Heart left ventricle (tissue), 16 donors: Measurements from ENCODE around the gene CPT2. TPM values are rescaled to one million over a fixed set of nuclear protein-coding genes. Genes with fewer than 3 reads are reported as not detected.

Experiments
- ATAC-seq, 4 donors: fragments of 200-7000 bp; cut with Tn5 transposase; one replicate each; pipeline ENCODE4 v1.9.1; 2020 to 2022; ENCODE audit warnings: moderate library complexity in 4 of 4, mild to moderate bottlenecking in 3 of 4, moderate number of reproducible peaks in 1 of 4
- DNase-seq, 5 donors: peaks; one replicate each; pipeline ENCODE4 v3.0.0-alpha.2; 2020
- H3K27ac ChIP-seq, 12 donors: fragments of 200-600 bp; sonication (generic) in 4 of 12; one replicate each; pipeline versions ENCODE4 v1.5.0 to v1.8.0; 2016 to 2022; ENCODE audit warnings: mild to moderate bottlenecking in 2 of 12
- H3K27me3 ChIP-seq, 9 donors: fragments of 200-600 bp; sonication (generic) in 2 of 9; one replicate each; pipeline versions ENCODE4 v1.5.1 to v1.8.0; 2016 to 2022; ENCODE audit warnings: mild to moderate bottlenecking in 3 of 9
- H3K36me3 ChIP-seq, 9 donors: fragments of 200-600 bp; sonication (generic) in 2 of 9; one replicate each; pipeline versions ENCODE4 v1.5.0 to v1.8.0; 2018 to 2022; ENCODE audit warnings: mild to moderate bottlenecking in 2 of 9
- H3K4me1 ChIP-seq, 12 donors: fragments of 200-600 bp; sonication (generic) in 4 of 12; one replicate each; pipeline versions ENCODE4 v1.5.0 to v1.8.0; 2016 to 2022; ENCODE audit warnings: mild to moderate bottlenecking in 3 of 12
- H3K4me3 ChIP-seq, 12 donors: fragments of 200-600 bp; sonication (generic) in 4 of 12; one replicate each; pipeline versions ENCODE4 v1.5.0 to v1.8.0; 2017 to 2022; ENCODE audit warnings: mild to moderate bottlenecking in 9 of 12, moderate library complexity in 4 of 12
- H3K9me3 ChIP-seq, 12 donors: fragments of 200-600 bp; sonication (generic) in 4 of 12; one replicate each; pipeline versions ENCODE4 v1.5.0 to v1.8.0; 2016 to 2022; ENCODE audit warnings: mild to moderate bottlenecking in 1 of 12
- POLR2A ChIP-seq, 2 donors: fragments of 450-650 bp; IDR thresholded peaks; one replicate each; pipeline ENCODE4 v1.6.1; 2017; ENCODE audit warnings: antibody characterized with exemption in 2 of 2, mild to moderate bottlenecking in 2 of 2, moderate library complexity in 2 of 2
- WGBS, 4 donors: extraction: QIAGEN DNeasy Blood & Tissue Kit in 2 of 4; methylation state at CpG; one replicate each; pipeline versions ENCODE4 v1.1.5 to v1.1.7; 2013 to 2018; 5-methylcytosine and 5-hydroxymethylcytosine counted together
- intact Hi-C, 10 donors: fragments of 100-400 bp; cut with DNase I; formaldehyde crosslinking; loops; one replicate each; pipeline versions ENCODE4 v1.11.1 to v1.14.2; 2022
- polyA plus RNA-seq, 2 donors: library from polyadenylated mRNA; stranded (reverse); fragments of 200-250 nt; gene quantifications; one replicate each; pipeline ENCODE4 v1.2.3, GENCODE V29; 2013
- total RNA-seq, 9 donors: library from RNA; depleted of rRNA in 2 of 9; stranded (reverse); fragments of >200 nt in 2 of 9; fragmentation: NEBNext Ultra II Directional in 3 of 9; extraction: Animal tissue kit (Norgen Biotek cat#: 25700) in 3 of 9; gene quantifications; one replicate each; pipeline versions ENCODE4 v1.1.0 to v1.2.4, GENCODE V29; 2016 to 2023
- TF ChIP-seq, protein P1 (sequence below), 12 donors: fragments of 200-600 bp; sonication (generic) in 4 of 12; IDR thresholded peaks; one replicate each; pipeline versions ENCODE4 v1.5.0 to v1.8.0; 2018 to 2022; ENCODE audit warnings: antibody characterized with exemption in 12 of 12, mild to moderate bottlenecking in 5 of 12
- donor health status: ischemic (EF 13 %, LVEDD 7.1; RV severe dilation, severe dysfunction).
- donor health status: healthy with polysubstance abuse.
- donor health status: DM: no; HTN: yes; CAD: no.
- donor health status: DM: no; HTN: no; CAD: no.
- donor health status: ischemic (EF 25% LVEDD 6.9; RV normal size, moderate dysfunction).
- donor health status: ischemic (EF 25% LVEDD 5.7; RV mildly dilated, moderate dysfunction).
- donor health status: healthy.
- donor health status: DM: yes; HTN: yes; CAD: no.
- donor health status: ischemic (EF 35%, LVEDD 5.7; RV mildly dilated, moderate dysfunction).
- donor health status: nonischemic (EF 11% LVEDD 7.7; RV severe dilation, severe dysfunction).
- donor health status: DM: yes; HTN: yes; CAD: no.
- donor health status: PGD.
- donor health status: ischemic (EF 29% LVEDD 5.4; RV normal size, mild dysfunction).
- donor health status: nonischemic (EF 23%, LVEDD 6.1; RV moderate dilation, normal function).

CPT2 gene
- total and polyA plus RNA-seq, 11 donors = 14.7 to 62.3 (median 34.0) TPM

DNA sequence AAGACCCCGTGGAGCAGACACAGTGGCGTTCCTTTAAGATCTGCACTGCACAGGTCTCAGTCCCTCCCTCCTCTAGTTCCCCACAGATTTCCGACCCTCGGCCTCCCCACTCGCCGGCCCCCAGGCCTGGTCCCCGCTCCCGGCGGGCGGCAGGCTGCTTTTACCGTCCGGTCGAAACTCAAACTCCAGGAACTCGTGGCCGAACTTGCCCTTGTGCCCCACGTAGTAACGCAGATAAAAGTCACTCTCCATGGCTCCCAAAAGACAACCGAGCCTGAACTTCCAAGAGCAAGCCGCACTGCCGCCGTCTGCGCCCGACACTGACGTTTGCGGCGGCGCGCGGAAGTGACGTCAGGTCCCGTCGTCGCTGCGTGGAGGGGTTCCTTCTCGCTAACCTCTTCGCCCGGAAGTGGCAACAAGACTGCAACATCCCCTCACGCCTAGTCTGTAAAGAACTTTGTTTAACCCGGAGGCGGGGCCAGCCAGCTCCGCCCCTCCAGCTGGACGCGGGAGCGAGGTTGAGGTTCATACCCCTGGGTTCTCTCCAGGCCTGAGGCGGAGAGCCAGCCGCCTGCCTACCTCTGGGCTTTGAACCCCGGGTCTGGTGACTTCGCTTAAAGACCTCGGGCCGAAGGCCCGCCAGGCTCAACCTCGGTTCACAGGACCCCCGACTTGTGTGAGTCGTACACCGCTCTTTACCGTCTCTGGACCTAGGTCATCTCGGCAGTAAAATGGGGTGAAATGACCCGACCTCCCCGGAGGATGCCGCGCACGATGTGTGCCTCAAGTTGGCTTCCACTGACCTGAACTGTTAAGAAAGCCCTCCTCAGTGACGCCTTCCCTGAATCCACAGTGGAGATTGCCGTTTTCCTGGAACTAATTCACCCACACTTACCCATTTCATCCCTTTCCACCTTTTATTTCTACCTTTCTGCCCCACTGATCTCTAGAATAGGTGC is 41.9 kb downstream of the CPT2 start, which contains the start of gene MAGOH:
Gene MAGOH (minus strand): TSS at position 322 of the 959 bp plus-strand sequence. CDS start 70 bp downstream, at position 252.
- Histone ChIP-seq H3K9me3 (no peaks in the 10 kb centered on the region), H3K27ac (peak within 1 kb of the TSS in 11 of 12 donors; percentile 41 to 83 (median 71)), H3K27me3 (no peaks in the 10 kb centered on the region), H3K4me1 (peaks cover 0 to 29% (median 23%) of the 10 kb centered on the region in 12 donors), H3K4me3 (peak within 1 kb of the TSS; percentile 77 to 100 (median 97)), H3K36me3 (peaks cover 0 to 31% (median 29%) of the 10 kb centered on the region in 9 donors)
- intact Hi-C loops = loop anchor here in 1 of 10 donors (1.0 kb wide), 1 partner anchor 42 kb away; the partner anchor contains the start of gene CPT2
- DNase-seq (peak; percentile 93 to 96 (median 95)), ATAC-seq (peak; percentile 91 to 99 (median 98))
- TF ChIP-seq, protein P1, sequence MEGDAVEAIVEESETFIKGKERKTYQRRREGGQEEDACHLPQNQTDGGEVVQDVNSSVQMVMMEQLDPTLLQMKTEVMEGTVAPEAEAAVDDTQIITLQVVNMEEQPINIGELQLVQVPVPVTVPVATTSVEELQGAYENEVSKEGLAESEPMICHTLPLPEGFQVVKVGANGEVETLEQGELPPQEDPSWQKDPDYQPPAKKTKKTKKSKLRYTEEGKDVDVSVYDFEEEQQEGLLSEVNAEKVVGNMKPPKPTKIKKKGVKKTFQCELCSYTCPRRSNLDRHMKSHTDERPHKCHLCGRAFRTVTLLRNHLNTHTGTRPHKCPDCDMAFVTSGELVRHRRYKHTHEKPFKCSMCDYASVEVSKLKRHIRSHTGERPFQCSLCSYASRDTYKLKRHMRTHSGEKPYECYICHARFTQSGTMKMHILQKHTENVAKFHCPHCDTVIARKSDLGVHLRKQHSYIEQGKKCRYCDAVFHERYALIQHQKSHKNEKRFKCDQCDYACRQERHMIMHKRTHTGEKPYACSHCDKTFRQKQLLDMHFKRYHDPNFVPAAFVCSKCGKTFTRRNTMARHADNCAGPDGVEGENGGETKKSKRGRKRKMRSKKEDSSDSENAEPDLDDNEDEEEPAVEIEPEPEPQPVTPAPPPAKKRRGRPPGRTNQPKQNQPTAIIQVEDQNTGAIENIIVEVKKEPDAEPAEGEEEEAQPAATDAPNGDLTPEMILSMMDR (IDR thresholded peaks at IDR 0.05) = no peak
- peak in 1 of 2 donors; percentile 73 for TF ChIP-seq POLR2A (IDR thresholded peaks at IDR 0.05)
- 4 to 11% (median 6%) methylated on average over 52 to 64 of the region's 64 CpGs for WGBS, 4 donors

DNA sequence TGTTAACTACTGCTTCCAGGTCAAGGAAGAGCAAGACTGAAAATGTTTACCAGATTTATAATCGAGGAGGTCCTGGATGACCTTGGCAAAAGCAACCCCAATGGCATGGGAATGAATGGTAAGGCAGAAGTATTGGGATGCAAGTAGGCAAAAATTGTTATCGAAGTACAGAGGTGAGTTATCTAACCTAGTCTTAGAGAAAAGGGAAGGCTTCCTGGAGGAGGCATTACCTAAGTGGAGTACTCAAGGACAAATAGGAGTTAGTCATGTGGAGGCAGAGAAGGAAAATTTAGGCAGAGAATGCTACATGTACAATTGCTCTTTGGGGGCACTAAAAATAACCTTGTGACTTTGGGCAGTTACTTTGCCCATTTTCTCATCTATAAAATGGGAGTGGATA is 45.2 kb downstream of the CPT2 start:
- Histone ChIP-seq H3K36me3 (peaks cover 0 to 11% (median 0%) of the 10 kb centered on the region in 9 donors), H3K27me3 (no peaks in the 10 kb centered on the region), H3K4me1 (peaks cover 0 to 18% (median 13%) of the 10 kb centered on the region in 12 donors), H3K27ac (no peak overlapping the region), H3K4me3 (no peak overlapping the region), H3K9me3 (no peaks in the 10 kb centered on the region)
- ATAC-seq (no peak), DNase-seq (no peak)
- TF ChIP-seq, protein P1 (IDR thresholded peaks at IDR 0.05) = no peak
- TF ChIP-seq POLR2A (IDR thresholded peaks at IDR 0.05) = no peak
- WGBS, 4 donors = 84 to 94% (median 90%) methylated on average over 2 of the region's 2 CpGs
- intact Hi-C loops = no loop called here

DNA sequence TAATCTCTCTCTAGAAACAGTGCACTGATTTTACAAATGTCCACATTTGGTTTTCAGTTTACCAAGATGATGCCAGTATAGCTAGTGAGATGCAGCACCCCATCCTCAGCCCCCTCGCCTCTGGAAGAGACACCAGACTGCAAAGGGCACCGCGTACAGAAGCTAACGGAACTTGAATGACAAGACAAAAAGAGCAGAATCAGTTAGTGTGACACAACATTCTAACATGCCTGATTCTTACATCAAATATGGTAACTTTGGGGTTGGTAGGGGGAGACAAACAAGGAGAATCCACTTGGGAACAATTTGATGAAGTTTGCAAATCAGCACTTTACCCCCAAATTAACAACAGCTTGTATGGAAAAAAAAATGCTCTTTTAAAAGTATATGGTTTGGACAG is 45.8 kb downstream of the CPT2 start:
- intact Hi-C loops = no loop called here
- Histone ChIP-seq H3K36me3 (peaks cover 0 to 11% (median 0%) of the 10 kb centered on the region in 9 donors), H3K27me3 (no peaks in the 10 kb centered on the region), H3K4me3 (no peak overlapping the region), H3K27ac (no peak overlapping the region), H3K9me3 (no peaks in the 10 kb centered on the region), H3K4me1 (peaks cover 0 to 12% (median 7%) of the 10 kb centered on the region in 12 donors)
- WGBS, 4 donors = 66 to 82% (median 75%) methylated on average over 4 of the region's 4 CpGs
- no peak for DNase-seq
- ATAC-seq = no peak
- TF ChIP-seq POLR2A (IDR thresholded peaks at IDR 0.05) = no peak
- TF ChIP-seq, protein P1 (IDR thresholded peaks at IDR 0.05) = no peak

DNA sequence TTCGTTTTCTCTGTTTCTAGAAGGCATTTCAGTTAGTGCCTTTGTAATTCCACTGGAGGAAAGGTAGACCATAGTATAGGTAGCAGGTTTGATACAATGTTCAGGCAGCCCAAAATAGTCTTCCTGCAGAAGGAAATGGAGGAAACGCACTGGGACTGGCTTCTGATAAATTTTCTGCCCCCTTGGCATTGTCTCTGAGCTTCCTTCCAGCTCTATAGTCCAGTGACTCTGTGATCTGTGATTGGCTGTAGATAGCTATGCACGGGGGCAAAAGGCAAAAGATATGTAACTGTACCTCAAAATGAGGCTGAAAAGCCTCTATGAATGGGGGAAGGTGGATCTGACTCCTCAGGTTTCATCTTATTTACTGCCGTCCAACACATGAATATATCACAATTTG is 47.5 kb downstream of the CPT2 start:
- 49 to 61% (median 51%) methylated on average over 4 of the region's 4 CpGs for WGBS, 4 donors
- intact Hi-C loops = no loop called here
- peaks cover 0 to 11% (median 0%) of the 10 kb centered on the region in 9 donors for H3K36me3 ChIP-seq
- no peak overlapping the region for H3K4me3 ChIP-seq
- peaks cover 0 to 3% (median under 1%) of the 10 kb centered on the region in 12 donors for H3K4me1 ChIP-seq
- H3K27ac ChIP-seq = no peak overlapping the region
- DNase-seq (no peak), ATAC-seq (no peak)
- TF ChIP-seq, protein P1 (IDR thresholded peaks at IDR 0.05) = no peak
- TF ChIP-seq POLR2A (IDR thresholded peaks at IDR 0.05) = no peak
- H3K9me3 ChIP-seq = no peaks in the 10 kb centered on the region
- no peaks in the 10 kb centered on the region for H3K27me3 ChIP-seq
